ENCODE measurements around the gene NUP98.

The NUP98 gene

DNA sequence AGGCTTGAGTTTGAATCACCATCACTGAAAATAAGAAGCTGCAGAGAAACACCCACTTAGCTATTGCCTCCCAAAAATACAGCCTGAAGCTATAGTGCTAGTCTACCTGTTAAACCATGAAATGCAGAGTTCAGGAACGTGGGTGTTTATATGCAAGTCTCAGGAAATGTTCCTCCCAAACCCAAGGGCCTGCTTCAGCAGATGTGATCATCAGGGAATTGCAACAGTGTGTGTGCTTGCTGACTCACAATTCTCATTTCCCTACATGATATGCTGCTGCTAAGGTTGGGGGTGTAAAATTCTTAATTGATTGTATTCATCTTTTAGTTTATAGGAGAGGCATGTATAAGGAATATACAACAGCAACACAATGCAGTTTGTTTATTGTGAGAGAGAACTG is 49.6 kb downstream of the NUP98 start:
- DNase-seq (ENCODE audit: low read depth, low spot score) = peak; percentile 46
- TF ChIP-seq, protein P1, sequence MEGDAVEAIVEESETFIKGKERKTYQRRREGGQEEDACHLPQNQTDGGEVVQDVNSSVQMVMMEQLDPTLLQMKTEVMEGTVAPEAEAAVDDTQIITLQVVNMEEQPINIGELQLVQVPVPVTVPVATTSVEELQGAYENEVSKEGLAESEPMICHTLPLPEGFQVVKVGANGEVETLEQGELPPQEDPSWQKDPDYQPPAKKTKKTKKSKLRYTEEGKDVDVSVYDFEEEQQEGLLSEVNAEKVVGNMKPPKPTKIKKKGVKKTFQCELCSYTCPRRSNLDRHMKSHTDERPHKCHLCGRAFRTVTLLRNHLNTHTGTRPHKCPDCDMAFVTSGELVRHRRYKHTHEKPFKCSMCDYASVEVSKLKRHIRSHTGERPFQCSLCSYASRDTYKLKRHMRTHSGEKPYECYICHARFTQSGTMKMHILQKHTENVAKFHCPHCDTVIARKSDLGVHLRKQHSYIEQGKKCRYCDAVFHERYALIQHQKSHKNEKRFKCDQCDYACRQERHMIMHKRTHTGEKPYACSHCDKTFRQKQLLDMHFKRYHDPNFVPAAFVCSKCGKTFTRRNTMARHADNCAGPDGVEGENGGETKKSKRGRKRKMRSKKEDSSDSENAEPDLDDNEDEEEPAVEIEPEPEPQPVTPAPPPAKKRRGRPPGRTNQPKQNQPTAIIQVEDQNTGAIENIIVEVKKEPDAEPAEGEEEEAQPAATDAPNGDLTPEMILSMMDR (IDR thresholded peaks at IDR 0.05; ENCODE audit: insufficient read depth, low read length, missing control alignments) = no peak
- POLR2A ChIA-PET = no interaction called here
- CTCF ChIA-PET = no interaction called here
- no peak overlapping the region for H3K4me3 ChIP-seq (ENCODE audit: low read depth, low read length)

GRCh38 chr11:3745161-3745560 is 52.2 kb downstream of the NUP98 start:
- no peak for DNase-seq (ENCODE audit: low read depth, low spot score)
- ChIA-PET CTCF (interaction anchor here (1.2 to 2.3 kb wide), 3 partner anchors 10 to 327 kb away, joined by 3 to 7 read pairs (median 3); partner anchors contain the start of gene PGAP2), POLR2A (no interaction called here)
- TF ChIP-seq, protein P1 (IDR thresholded peaks at IDR 0.05; ENCODE audit: insufficient read depth, low read length, missing control alignments) = no peak
- H3K4me3 ChIP-seq (ENCODE audit: low read depth, low read length) = no peak overlapping the region

GRCh38 chr11:3738723-3739122 is 58.6 kb downstream of the NUP98 start:
- CTCF ChIA-PET = interaction anchor here (0.7 to 1.2 kb wide), 2 partner anchors 11 to 334 kb away, joined by 3 to 4 read pairs; no protein-coding TSS in a partner anchor
- DNase-seq (ENCODE audit: low read depth, low spot score) = no peak
- POLR2A ChIA-PET = no interaction called here
- TF ChIP-seq, protein P1 (IDR thresholded peaks at IDR 0.05; ENCODE audit: insufficient read depth, low read length, missing control alignments) = no peak
- H3K4me3 ChIP-seq (ENCODE audit: low read depth, low read length) = no peak overlapping the region

DNA sequence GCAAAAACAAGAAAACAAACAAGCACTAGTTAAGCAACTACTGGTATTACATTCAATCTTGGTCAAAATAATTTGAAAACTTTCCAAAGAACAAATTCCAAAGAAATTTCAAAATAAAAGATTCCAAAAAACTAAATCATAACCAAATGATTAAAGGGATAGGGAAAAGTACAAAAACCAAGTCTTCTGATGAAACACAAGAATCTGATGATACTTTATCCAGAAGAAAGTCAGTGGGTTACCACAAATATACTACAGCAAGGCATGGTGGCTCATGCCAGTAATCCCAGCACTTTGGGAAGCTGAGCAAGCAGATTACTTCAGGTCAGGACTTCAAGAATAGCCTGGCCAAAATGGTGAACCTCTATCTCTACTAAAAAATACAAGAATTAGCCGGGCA is 59.1 kb downstream of the NUP98 start:
- POLR2A ChIA-PET = no interaction called here
- TF ChIP-seq, protein P1 (IDR thresholded peaks at IDR 0.05; ENCODE audit: insufficient read depth, low read length, missing control alignments) = no peak
- CTCF ChIA-PET = interaction anchor here (1.2 kb wide), 1 partner anchor 335 kb away, joined by 3 read pairs; no protein-coding TSS in a partner anchor
- peak; percentile 16 for DNase-seq (ENCODE audit: low read depth, low spot score)
- H3K4me3 ChIP-seq (ENCODE audit: low read depth, low read length) = no peak overlapping the region

- ChIA-PET POLR2A (no interaction called here), CTCF (no interaction called here)
- DNase-seq (ENCODE audit: low read depth, low spot score) = no peak
- TF ChIP-seq, protein P1 (IDR thresholded peaks at IDR 0.05; ENCODE audit: insufficient read depth, low read length, missing control alignments) = no peak
- no peak overlapping the region for H3K4me3 ChIP-seq (ENCODE audit: low read depth, low read length)
These were observed 59.9 kb downstream of the NUP98 start for GRCh38 chr11:3737386-3737933.

GRCh38 chr11:3736816-3737215 is 60.5 kb downstream of the NUP98 start:
- TF ChIP-seq, protein P1 (IDR thresholded peaks at IDR 0.05; ENCODE audit: insufficient read depth, low read length, missing control alignments) = no peak
- no peak for DNase-seq (ENCODE audit: low read depth, low spot score)
- POLR2A ChIA-PET = no interaction called here
- CTCF ChIA-PET = no interaction called here
- no peak overlapping the region for H3K4me3 ChIP-seq (ENCODE audit: low read depth, low read length)
